ENCODE results near the gene AGO3. TPM values are rescaled to one million over a fixed set of nuclear protein-coding genes. Genes with fewer than 3 reads are reported as not detected.
"Not testable (repeated sequence)": the region's sequence is repeated elsewhere in the genome, so short reads cannot be mapped to it uniquely, and the experiment has no call there.

AGO3 gene
- total and polyA plus RNA-seq, 5 donors = 3.8 to 24.1 (median 19.6) TPM

DNA sequence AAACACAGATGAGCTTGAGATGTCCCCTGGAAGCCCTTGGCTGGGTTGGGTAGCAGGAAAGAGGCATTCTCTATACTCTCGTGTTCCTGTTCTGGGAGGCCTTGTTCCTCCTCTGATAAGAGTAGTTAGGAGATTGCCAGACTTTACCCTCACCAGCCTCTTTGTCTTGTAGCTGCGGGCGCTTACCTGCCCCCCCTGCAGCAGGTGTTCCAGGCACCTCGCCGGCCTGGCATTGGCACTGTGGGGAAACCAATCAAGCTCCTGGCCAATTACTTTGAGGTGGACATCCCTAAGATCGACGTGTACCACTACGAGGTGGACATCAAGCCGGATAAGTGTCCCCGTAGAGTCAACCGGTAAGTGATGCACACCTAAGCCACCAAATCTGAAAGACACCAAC is 42.6 kb upstream of the AGO3 start:
- DNase-seq = no peak

GRCh38 chr1:35888981-35889380 is 41.9 kb upstream of the AGO3 start:
- H3K9me3 ChIP-seq (ENCODE audit: control insufficient read depth, low read length); H3K4me3 ChIP-seq (ENCODE audit: low read length); H3K27ac ChIP-seq (ENCODE audit: low read length); intact Hi-C loops (cut with DNase I); DNase-seq; ATAC-seq; H3K27me3 ChIP-seq (ENCODE audit: control insufficient read depth, insufficient read depth): not testable (repeated sequence)
- peaks cover 15% of the 10 kb centered on the region for H3K4me1 ChIP-seq (ENCODE audit: control insufficient read depth, insufficient read depth, low read length)
- 71% methylated on average over 3 of the region's 3 CpGs for WGBS

More for the DNA sequence above, 42.6 kb upstream of the AGO3 start:
- no peaks in the 10 kb centered on the region for H3K27me3 ChIP-seq (ENCODE audit: control insufficient read depth, insufficient read depth)
- H3K27ac ChIP-seq (ENCODE audit: low read length) = no peak overlapping the region
- no peak for ATAC-seq
- no peak overlapping the region for H3K4me3 ChIP-seq (ENCODE audit: low read length)
- H3K4me1 ChIP-seq (ENCODE audit: control insufficient read depth, insufficient read depth, low read length) = peaks cover 11% of the 10 kb centered on the region
- intact Hi-C loops (cut with DNase I) = no loop called here
- WGBS = 90% methylated on average over 11 of the region's 11 CpGs
- no peaks in the 10 kb centered on the region for H3K9me3 ChIP-seq (ENCODE audit: control insufficient read depth, low read length)

- H3K4me1 ChIP-seq (ENCODE audit: control insufficient read depth, insufficient read depth, low read length) = peaks cover 4% of the 10 kb centered on the region
- no peaks in the 10 kb centered on the region for H3K27me3 ChIP-seq (ENCODE audit: control insufficient read depth, insufficient read depth)
- peak; percentile 40 to 50 for ATAC-seq
- peak overlapping the region; percentile 8 for H3K27ac ChIP-seq (ENCODE audit: low read length)
- intact Hi-C loops (cut with DNase I) = no loop called here
- H3K9me3 ChIP-seq (ENCODE audit: control insufficient read depth, low read length) = no peaks in the 10 kb centered on the region
- no peak overlapping the region for H3K4me3 ChIP-seq (ENCODE audit: low read length)
- WGBS = 91% methylated on average over 14 of the region's 14 CpGs
- DNase-seq = no peak
Observed at GRCh38 chr1:35893051-35893879, 37.6 kb upstream of the AGO3 start.

GRCh38 chr1:35894183-35894582 is 36.7 kb upstream of the AGO3 start:
- intact Hi-C loops (cut with DNase I) = no loop called here
- no peak overlapping the region for H3K27ac ChIP-seq (ENCODE audit: low read length)
- WGBS = 60% methylated on average over 6 of the region's 6 CpGs

GRCh38 chr1:35894656-35895055 is 36.2 kb upstream of the AGO3 start:
- H3K27ac ChIP-seq (ENCODE audit: low read length) = no peak overlapping the region

More at GRCh38 chr1:35894183-35894582, 36.7 kb upstream of the AGO3 start:
- ATAC-seq (peak; percentile 48 to 77), DNase-seq (peak in 2 of 3 donors; percentile 20 to 61)
- Histone ChIP-seq H3K9me3 (ENCODE audit: control insufficient read depth, low read length) (no peaks in the 10 kb centered on the region), H3K4me3 (ENCODE audit: low read length) (no peak overlapping the region), H3K4me1 (ENCODE audit: control insufficient read depth, insufficient read depth, low read length) (peaks cover 4% of the 10 kb centered on the region), H3K27me3 (ENCODE audit: control insufficient read depth, insufficient read depth) (no peaks in the 10 kb centered on the region)

GRCh38 chr1:35899941-35900340 is 31.0 kb upstream of the AGO3 start:
- intact Hi-C loops (cut with DNase I) = no loop called here
- DNase-seq = no peak
- H3K27ac ChIP-seq (ENCODE audit: low read length) = no peak overlapping the region
- no peaks in the 10 kb centered on the region for H3K27me3 ChIP-seq (ENCODE audit: control insufficient read depth, insufficient read depth)
- no peak for ATAC-seq
- H3K4me3 ChIP-seq (ENCODE audit: low read length) = no peak overlapping the region
- H3K4me1 ChIP-seq (ENCODE audit: control insufficient read depth, insufficient read depth, low read length) = peaks cover 2% of the 10 kb centered on the region
- no peaks in the 10 kb centered on the region for H3K9me3 ChIP-seq (ENCODE audit: control insufficient read depth, low read length)

More at GRCh38 chr1:35894656-35895055, 36.2 kb upstream of the AGO3 start:
- 95% methylated on average over 1 of the region's 1 CpG for WGBS
- no peak overlapping the region for H3K4me3 ChIP-seq (ENCODE audit: low read length)
- H3K9me3 ChIP-seq (ENCODE audit: control insufficient read depth, low read length) = no peaks in the 10 kb centered on the region
- intact Hi-C loops (cut with DNase I) = no loop called here
- H3K27me3 ChIP-seq (ENCODE audit: control insufficient read depth, insufficient read depth) = no peaks in the 10 kb centered on the region
- ATAC-seq = no peak
- peaks cover 4% of the 10 kb centered on the region for H3K4me1 ChIP-seq (ENCODE audit: control insufficient read depth, insufficient read depth, low read length)
- DNase-seq = no peak

DNA sequence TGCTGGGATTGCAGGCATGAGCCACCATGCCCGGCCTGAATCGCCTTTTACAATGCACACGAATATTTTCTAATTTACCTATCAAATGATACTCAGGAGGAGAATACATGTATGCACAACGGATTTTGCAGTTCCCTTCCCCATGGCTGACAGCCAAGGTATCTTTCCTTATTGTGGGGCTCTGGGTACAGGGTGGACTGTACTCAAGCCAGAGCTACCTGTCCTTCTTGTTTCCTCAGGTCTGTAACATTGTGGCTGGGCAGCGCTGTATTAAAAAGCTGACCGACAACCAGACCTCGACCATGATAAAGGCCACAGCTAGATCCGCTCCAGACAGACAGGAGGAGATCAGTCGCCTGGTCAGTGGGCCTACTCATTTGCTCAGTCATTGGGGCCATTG is 29.7 kb upstream of the AGO3 start:
- Histone ChIP-seq H3K9me3 (ENCODE audit: control insufficient read depth, low read length) (no peaks in the 10 kb centered on the region), H3K27me3 (ENCODE audit: control insufficient read depth, insufficient read depth) (no peaks in the 10 kb centered on the region), H3K27ac (ENCODE audit: low read length) (no peak overlapping the region), H3K4me1 (ENCODE audit: control insufficient read depth, insufficient read depth, low read length) (peaks cover 2% of the 10 kb centered on the region), H3K4me3 (ENCODE audit: low read length) (no peak overlapping the region)
- DNase-seq = no peak
- intact Hi-C loops (cut with DNase I) = no loop called here
- ATAC-seq = no peak
- 95% methylated on average over 9 of the region's 9 CpGs for whole genome bisulfite sequencing

DNA sequence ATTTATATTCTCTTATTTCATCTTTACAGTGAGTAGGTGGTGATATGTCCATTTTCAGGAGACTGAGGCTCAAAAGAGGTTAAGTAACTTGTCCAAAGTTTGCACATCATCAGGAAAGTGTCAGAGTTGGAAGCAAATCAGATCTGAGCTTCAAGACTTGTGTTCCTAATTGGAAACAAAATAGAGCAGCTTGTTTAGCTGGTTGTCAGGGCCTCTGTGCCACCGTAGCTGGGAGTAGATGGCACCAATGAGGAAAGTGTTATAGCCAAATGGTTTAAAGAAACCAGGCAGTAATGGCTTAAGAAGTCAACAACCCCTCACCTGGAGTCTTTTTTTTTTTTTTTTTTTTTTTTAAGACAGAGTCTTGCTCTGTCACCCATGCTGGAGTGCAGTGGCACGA is 28.2 kb upstream of the AGO3 start:
- Histone ChIP-seq H3K9me3 (ENCODE audit: control insufficient read depth, low read length) (no peaks in the 10 kb centered on the region), H3K4me1 (ENCODE audit: control insufficient read depth, insufficient read depth, low read length) (peaks cover 3% of the 10 kb centered on the region), H3K4me3 (ENCODE audit: low read length) (no peak overlapping the region), H3K27ac (ENCODE audit: low read length) (no peak overlapping the region), H3K27me3 (ENCODE audit: control insufficient read depth, insufficient read depth) (no peaks in the 10 kb centered on the region)
- ATAC-seq (peak; percentile 74 to 75), DNase-seq (no peak)
- intact Hi-C loops (cut with DNase I) = no loop called here
- 70% methylated on average over 2 of the region's 2 CpGs for WGBS

- Histone ChIP-seq H3K4me1 (ENCODE audit: control insufficient read depth, insufficient read depth, low read length) (no peaks in the 10 kb centered on the region), H3K9me3 (ENCODE audit: control insufficient read depth, low read length) (no peaks in the 10 kb centered on the region), H3K27ac (ENCODE audit: low read length) (no peak overlapping the region), H3K4me3 (ENCODE audit: low read length) (no peak overlapping the region), H3K27me3 (ENCODE audit: control insufficient read depth, insufficient read depth) (no peaks in the 10 kb centered on the region)
- no peak for DNase-seq
- ATAC-seq = no peak
- 98% methylated on average over 1 of the region's 1 CpG for WGBS
- intact Hi-C loops (cut with DNase I) = no loop called here
Observed at GRCh38 chr1:35914717-35915116, 16.2 kb upstream of the AGO3 start.

DNA sequence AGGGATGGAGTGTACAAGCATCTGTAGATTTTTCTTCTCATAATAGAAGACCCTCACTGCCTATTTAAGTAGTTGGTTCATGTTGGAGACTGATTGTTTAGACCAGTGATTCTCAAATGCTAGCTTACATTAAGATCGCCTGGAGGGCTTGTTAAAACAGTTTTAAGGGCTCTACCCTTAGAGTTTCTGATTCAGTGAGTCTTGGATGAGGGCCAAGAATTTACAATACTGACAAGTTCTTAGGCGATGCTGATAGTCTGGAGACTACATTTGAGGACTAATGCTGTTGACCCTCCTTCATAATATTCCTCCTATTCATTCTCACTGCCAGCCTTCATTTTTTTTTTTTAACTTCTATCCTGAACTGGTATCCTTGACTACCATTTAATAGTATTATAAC is 15.2 kb upstream of the AGO3 start:
- H3K4me3 ChIP-seq (ENCODE audit: low read length) = no peak overlapping the region
- DNase-seq (no peak), ATAC-seq (no peak)
- intact Hi-C loops (cut with DNase I) = no loop called here
- H3K27ac ChIP-seq (ENCODE audit: low read length) = no peak overlapping the region
- no peaks in the 10 kb centered on the region for H3K27me3 ChIP-seq (ENCODE audit: control insufficient read depth, insufficient read depth)
- WGBS = 53% methylated on average over 2 of the region's 2 CpGs
- H3K4me1 ChIP-seq (ENCODE audit: control insufficient read depth, insufficient read depth, low read length) = no peaks in the 10 kb centered on the region
- H3K9me3 ChIP-seq (ENCODE audit: control insufficient read depth, low read length) = no peaks in the 10 kb centered on the region

- no peaks in the 10 kb centered on the region for H3K4me1 ChIP-seq (ENCODE audit: control insufficient read depth, insufficient read depth, low read length)
- H3K27ac ChIP-seq (ENCODE audit: low read length) = no peak overlapping the region
- intact Hi-C loops (cut with DNase I) = no loop called here
- H3K4me3 ChIP-seq (ENCODE audit: low read length) = no peak overlapping the region
- no peak for DNase-seq
- no peak for ATAC-seq
- no peaks in the 10 kb centered on the region for H3K9me3 ChIP-seq (ENCODE audit: control insufficient read depth, low read length)
- H3K27me3 ChIP-seq (ENCODE audit: control insufficient read depth, insufficient read depth) = no peaks in the 10 kb centered on the region
Observed at GRCh38 chr1:35923791-35924221, 7.1 kb upstream of the AGO3 start.

All from right cardiac atrium (tissue), 5 donors.